HG03565 (cell line): ENCODE measurements around the gene ARTN.

Experiments used
- ATAC-seq: cut with Tn5 transposase; IDR thresholded peaks from one replicate; pipeline ENCODE4 v1.9.1; 2021; ENCODE audit warnings: mild to moderate bottlenecking, moderate library complexity; ENCODE audit not compliant: unreplicated experiment

The ARTN gene, protein sequence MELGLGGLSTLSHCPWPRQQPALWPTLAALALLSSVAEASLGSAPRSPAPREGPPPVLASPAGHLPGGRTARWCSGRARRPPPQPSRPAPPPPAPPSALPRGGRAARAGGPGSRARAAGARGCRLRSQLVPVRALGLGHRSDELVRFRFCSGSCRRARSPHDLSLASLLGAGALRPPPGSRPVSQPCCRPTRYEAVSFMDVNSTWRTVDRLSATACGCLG

DNA sequence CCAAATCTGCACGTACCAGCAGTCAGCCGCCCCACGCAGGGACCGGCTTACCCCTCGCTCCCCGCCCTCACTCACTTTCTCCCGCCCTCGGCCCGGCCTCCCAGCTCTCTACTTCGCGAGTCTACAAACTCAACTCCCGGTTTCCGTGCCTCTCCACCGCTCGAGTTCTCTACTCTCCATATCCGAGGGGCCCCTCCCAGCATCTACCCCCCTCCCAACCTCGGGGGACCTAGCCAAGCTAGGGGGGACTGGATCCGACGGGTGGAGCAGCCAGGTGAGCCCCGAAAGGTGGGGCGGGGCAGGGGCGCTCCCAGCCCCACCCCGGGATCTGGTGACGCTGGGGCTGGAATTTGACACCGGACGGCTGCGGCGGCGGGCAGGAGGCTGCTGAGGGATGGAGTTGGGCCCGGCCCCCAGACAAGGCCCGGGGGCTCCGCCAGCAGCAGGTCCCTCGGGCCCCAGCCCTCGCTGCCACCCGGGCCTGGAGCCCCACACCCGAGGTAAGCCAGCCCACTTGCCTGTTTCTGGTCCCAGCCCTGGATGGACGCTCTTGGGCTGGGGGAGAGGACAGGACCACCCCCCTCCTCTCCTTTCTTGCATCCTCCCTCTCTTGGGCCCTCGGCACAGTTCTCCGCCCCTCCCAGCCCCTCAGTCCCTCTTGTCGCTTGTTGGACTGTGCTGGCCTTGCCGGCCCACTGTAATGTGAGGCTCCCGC lies at the start of gene ARTN:
TSS of gene ARTN (plus strand) at position 416 of the 715 bp plus-strand sequence. CDS start 1,856 bp downstream, outside the sequence.
- ATAC-seq, result no peak

DNA sequence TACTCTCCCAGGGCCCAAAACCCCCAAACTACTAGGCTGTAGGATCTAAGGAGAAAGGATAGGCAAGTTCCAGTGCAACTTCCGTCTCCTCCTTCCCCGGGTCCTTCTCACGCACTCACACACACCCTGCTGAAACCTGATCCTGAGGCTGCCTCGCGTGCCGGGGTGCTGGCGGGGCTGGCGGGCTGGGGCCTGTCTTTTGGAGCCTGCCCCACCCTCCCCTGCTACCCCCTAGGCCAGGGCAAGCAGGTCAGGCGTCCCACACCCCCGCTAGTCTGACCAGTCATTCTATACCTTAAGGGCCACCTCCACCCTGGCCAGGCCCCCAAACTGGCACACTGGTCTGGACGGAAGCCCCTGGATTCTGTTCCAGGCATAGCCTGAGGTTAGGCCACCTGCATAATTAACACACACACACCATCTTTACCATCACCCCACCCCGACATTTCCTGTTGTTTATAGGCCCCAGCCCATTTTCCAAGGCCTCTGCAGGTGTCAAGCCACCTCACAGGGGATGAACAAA lies 48.3 kb upstream of the ARTN start:
- ATAC-seq, result no peak

DNA sequence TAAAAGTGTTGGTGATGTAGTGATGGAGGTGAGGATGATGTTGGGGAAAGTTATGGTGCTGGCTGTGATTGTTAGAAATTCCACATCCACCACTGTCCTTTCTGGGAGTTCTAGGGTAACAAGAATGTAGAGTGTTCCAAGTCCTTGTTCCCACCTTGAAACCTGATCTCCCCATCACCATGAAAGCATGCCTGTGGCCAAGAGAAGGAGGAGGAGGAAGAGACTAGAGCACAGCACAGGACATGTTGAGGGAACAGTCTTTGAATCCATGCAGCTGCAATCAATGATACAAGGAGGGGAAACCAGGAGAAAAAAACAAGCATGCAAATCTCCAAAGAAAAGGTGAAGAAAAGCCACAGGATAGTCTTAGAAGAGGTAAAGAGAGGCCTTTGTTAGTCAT lies 45.9 kb upstream of the ARTN start:
- no peak for ATAC-seq

DNA sequence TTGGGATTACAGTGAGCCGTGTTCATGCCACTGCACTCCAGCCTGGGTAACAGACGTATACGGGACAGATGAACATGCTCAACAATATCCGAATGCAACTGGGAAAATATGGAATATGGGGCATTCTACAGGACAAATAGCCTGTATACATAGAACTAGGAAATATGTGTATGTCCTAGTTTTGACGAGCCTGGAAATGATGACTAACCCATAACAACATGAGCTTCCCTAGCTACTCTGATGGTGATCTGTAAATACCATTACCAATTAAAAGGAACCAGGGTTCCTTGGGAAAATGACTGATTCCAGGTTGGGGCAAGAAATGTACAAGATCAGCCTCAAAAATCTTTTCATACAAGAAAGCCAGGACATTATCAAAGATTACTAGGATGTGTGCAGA lies 42.8 kb upstream of the ARTN start:
- ATAC-seq, result no peak

DNA sequence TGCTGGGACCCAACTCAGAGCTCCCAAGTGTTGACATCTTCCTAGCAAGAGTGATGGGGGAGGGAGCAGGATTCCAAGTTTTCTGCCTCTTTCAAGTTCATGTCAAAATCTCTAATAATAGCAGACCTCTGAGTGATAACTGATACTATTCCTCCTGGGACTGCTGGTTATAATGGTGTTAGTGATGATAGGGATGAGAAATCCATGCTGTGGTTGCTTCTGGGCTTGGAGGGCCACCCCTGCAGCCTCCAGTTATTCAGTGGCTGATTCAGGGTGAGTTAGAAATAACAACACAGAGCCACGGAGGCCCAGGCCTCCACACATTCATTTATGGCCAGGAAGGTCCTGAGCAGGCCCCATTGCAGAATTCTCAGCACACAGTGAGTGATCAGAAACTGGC lies 40.6 kb upstream of the ARTN start:
- no peak for ATAC-seq

DNA sequence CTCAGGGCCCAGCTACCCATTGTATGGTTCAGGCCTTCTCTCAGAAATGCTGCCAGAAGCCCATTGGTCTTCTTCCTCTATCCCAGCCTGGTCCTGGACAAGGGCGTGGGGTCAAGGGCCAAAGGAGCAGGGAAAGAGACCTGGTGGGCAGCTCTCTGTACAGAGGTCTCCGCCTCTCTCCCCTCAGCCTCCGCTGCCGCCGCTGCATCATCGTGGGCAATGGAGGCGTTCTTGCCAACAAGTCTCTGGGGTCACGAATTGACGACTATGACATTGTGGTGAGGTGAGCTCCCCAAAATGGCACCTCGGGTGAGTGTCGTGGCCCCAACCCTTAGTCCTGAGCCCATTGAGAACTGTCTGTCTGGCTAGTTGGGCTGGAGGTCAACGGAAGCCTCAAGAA lies 34.6 kb upstream of the ARTN start:
- ATAC-seq, result no peak

DNA sequence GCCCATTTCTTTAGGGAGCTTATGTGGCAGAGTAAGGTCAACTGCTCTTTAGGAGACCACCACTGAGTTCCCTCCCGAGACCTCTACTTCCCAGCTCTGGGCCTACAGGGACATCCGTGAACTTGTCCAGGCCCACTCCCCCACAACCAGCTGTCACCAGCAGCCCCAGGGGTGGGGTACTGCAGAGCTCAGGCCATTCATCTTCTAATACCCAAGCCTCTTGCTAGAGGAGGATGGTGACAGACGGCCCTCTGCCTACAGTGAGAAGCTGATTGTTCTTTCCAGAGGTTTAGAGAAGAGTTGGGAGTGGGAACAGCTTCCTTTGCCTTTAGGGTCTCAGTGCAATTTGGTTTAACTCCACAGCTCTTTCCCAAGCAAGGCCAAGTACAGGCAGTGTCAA lies 33.2 kb upstream of the ARTN start:
- ATAC-seq, result no peak

DNA sequence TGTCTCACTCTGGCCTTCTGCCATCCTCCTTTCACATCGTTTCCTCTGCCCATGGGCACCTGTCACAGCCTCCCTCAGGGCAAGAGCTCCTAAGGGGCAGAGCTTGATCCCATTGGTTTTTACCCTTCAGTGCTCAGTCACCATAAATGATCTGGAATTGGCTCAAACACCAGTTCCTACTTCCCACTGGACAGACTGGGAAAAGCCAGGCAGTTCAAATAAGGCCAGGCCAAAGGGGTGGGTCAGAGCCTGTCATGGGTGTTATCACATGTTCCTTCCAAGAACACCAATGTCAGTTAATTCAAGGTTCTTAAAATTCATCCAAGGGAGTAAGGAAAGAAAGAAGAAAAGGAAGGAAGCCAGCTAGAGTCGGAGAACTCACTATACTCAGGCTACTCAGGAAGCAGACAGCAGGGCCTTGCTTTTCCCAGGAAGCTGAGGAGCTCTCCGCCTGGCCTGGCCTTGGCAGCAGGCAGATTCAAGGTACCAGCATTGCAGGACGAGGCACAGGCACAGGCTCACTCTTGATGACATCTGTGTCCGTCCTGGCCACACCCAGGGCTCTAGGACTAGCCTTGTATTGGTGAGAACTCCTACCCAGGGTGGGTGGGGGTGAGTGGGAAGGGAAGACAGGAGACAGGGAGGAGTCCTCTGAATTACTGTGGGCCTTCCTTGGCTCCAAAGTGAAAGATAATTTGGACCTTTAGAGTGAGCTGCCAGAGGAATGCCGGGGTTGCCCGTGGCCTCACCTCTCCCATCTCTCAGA lies 32.2 kb upstream of the ARTN start:
- ATAC-seq, result no peak

DNA sequence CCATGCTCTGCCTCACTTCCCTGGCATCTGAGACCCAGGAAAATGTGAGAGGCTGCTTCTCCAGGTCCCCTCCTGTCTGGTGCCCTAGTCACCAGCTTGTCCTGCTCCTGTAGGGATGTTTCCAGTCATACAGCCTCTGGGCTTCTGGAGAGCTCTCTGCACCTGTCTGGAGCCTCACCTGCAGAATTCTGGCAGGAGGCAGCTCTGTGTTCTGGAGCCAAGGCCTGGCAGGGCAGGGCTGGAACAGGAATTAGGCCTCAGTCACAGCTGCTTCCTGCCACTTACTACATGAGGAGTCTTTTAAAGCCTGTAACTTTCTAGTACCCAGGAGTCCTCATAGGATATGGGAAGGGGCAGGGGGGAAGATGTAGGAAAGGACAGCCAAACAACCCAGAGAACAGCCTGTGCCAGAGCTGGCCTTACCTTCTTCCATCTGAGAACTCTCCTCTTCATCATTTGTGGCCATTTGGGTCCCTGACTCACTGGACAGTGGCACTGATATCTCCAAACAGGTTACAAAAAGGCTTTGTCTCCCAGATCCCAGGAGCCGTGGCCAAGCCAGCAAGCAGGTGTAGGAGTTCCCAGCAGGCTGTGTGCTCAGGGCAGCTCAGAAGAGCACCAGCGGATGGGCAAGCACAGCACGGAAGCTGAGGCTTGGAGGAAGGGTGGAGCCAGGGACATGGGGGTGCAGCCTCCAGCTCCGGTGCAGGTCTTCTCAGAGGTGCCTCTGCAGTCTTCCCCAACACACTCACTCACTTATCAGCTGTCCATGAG lies 31.4 kb upstream of the ARTN start:
- ATAC-seq, result no peak

DNA sequence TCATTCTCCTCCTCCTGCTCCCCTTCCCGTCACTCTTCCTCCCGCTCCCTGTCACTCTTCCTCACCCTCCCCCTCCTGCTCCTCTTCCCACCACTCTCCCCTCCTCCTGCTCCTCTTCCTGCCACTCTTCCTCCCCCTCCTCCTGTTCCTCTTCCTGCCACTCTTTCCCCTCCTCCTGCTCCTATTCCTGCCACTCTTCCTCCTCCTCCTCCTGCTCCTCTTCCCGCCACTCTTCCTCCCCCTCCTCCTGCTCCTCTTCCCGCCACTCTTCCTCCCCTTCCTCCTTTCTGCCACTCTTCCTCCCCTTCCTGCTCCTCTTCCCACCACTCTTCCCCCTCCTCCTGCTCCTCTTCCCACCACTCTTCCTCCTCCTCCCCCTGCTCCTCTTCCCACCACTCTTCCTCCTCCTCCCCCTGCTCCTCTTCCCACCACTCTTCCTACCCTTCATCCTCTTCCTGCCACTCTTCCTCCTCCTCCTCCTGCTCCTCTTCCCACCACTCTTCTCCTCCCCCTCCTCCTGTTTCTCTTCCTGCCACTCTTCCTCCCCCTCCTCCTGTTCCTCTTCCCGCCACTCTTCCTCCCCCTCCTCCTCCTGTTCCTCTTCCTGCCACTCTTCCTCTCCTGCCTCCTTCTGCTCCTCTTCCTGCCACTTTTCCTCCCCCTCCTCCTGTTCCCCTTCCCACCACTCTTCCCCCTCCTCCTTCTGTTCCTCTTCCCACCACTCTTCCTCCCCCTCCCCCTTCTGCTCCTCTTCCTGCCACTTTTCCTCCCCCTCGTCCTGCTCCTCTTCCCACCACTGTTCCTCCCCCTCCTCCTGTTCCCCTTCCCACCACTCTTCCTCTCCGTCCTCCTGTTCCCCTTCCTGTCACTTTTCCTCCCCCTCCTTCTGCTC lies 28.7 kb upstream of the ARTN start:
- ATAC-seq, result no peak

DNA sequence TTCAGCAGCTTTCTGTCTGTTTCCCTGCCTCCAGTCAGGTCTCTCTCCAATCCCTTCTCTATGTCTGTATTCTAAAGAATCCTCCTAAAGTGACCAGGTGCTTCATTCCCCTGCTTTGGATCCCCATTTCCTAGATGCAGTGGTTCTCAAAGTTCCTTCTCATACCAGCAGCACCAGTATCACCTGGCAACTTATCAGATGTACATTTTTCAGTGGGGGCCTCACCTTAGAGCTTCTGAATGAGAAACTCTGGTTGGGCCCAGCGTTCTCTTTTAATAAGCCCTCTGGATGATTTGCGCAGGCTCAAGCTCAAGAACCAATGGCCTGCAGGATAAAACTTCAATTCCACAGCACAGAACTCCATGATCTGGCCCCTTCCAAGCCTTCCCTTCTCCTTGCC lies 25.4 kb upstream of the ARTN start:
- no peak for ATAC-seq

DNA sequence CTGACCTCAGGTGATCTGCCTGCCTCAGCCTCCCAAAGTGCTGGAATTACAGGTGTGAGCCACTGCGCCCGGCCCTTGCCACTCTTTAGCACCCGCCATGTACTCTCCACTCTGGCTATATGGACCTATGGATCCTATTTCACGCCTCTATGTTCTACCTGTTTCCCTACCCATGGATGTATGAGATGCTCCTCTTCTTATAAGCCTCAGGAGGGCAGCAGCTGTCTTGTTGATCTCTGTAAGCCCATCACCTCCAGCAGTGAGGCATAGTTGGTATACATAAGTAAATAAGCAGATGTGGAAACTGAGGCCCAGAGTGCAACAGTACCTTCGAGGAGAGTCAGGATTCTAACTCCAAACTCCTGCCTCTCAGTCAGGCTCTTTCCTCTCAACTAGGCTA lies 24.7 kb upstream of the ARTN start:
- no peak for ATAC-seq

DNA sequence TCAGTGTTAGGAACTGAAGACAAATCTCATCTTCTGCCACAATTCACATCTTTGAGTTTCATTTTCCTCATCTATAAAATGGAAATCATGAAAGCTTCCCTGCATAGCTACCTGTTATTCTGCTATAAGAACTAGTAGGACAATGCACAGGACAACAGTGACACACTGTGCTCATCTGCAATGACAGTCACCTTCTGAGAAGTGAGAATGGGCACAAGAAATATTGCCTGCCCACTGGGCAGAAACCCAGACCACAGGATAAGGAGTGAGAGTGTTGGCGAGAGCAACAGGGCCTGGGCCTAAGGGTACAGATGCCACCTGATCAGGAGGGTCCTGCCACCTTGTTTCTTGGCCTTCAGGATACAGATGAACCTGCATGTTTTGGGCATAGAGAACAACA lies 23.3 kb upstream of the ARTN start:
- ATAC-seq, result no peak

DNA sequence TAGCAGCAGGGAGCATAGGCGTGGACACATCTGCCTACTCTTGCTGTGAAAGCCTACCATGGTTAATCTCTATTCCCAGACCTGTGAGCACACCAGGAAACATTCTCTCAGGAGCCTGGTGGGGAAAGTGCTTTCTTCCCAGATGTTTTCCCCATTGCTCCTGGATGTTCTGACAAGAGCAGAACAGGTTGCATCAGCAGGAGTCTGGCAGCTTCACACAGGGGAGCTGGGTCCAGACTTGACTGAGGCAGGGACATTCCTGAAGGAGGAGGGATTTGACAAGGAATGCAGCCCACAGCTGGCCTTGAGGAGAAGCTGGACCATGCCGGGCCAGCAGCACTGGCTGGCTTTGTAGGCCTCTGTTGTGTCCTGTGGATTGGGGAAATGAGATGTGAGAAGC lies 21.0 kb upstream of the ARTN start:
- no peak for ATAC-seq

DNA sequence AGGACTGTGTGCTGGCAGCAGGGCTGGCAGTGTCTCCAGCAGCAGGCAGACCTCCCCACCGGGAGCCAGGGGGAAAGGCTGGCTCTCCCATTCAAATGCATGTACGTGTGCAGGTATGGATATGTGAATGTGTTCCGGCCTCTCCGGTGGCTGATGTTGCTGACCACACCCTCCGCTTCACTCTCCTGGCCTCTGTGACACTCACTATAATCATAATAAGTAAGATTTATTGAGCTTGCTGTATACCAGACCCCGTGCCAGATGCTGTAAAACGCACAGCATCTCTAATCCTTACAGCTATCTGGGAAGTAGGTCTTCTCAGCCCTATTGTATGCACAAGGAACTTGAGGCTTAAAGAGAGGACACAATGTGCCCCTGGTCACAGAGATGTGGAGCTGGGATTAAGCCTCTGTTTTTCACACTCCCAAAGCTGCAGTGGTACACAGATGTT lies 20.5 kb upstream of the ARTN start:
- no peak for ATAC-seq

DNA sequence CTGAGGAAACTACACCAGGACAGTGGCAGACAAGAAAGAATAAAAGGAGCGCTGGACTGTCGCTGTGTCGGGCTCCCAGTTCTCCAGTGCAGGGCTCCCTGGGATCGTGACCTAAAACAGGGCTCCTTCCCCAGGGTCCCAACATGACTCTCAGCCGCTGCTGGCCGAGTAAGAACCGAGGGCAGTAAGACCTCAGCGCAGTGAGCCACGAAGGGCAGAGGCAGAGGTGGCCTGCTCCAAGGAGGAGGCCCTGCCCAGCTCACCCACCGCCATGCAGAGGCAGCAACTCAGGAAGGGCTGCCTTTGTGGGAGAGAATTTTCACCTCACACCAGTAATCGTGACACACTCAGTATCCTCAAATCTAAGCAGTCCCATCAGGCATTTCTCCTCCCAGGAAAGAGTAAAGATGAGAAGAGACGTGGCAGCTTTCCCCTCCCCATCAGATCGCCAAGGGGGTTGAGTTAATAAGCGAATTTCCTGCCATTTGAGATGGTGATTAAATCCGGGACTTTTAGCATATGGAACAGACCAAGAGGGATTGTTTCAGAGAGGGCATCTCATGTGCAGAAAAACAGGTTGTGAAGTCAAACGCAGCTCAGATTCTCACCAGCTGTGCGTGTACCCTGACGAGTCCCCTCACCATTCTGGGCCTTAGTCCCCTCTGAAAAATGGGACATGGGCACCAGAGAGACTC lies 19.8 kb upstream of the ARTN start:
- no peak for ATAC-seq

DNA sequence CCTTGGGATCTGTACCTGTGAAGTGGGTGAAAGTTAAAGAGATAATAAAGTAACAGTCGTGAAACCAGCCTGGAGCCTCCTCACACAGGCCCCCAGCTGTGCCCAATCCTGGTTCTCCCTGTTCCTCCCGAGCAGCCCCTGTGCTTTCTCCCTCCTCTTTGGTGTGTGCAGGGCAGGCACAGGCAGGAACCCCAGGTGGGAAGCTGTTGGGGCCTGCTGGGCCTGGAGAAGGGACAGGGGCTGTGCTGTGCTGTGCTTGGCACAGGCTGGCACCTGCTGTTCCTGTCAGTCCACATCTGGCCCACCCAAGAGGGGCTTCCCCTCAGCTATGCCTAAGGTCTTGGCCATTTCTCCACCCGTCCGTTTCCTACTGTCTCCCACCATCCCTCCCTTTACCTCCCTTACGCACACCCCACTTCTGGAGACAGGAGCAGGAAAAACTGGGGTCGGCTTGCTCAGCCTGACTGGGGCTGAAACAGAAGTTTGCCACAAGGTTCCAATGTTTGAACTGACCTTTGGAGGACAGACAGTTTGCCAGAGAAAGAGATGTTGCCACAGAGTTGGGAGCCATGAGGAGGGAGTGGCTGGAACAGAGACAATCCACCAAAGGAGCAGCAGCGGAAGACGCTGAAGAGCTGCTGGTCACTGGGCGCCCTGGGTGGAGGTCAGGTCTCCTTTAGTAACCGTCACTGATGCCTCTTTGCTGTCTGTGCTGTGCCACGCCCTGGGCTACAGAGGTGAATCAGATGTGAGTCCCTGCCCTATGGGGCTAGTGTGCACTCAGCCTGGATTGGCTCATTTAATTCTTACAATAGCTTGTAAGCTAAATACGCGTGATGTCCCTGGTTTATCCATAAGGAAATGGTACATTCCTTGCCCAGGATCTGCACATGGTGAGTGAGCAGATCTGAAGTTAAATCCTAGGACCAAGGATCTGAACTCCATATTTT lies 18.8 kb upstream of the ARTN start:
- no peak for ATAC-seq

DNA sequence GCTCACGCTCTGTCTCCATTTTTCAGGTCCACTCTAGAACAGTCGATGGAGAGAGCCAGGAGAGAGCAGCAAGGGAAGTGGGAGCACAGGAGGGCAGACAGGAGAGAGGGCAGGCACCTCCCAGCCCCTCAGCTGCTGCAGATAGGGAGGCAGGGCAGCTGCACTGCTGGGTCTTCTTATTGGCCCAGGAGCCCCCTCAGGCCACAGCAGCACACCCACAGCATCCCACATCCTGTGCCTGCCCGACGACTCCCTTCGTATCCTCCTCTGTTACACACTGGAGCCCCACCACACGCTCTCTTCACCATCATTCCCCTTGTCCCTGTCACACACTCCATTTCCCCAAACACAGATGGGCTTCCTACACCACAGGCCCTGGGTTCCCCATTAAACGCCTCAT lies 13.7 kb upstream of the ARTN start:
- ATAC-seq, result no peak
